GM23338 (cell line): ENCODE measurements around the gene HOXD9. TPM values are rescaled to one million over a fixed set of nuclear protein-coding genes. Genes with fewer than 3 reads are reported as not detected.

ENCODE experiments used
- ATAC-seq: fragments of 200-7000 bp; cut with Tn5 transposase; 3 replicates; pipeline ENCODE4 v1.9.1; 2020
- DNase-seq: peaks from one replicate; pipeline ENCODE4 v3.0.0-alpha.2; 2015; ENCODE audit warnings: low spot score
- H2AFZ ChIP-seq: fragments of 200-600 bp; sonication (generic); 2 replicates; pipeline ENCODE4 v1.8.0; 2016; ENCODE audit warnings: antibody characterized with exemption, mild to moderate bottlenecking, moderate library complexity
- H3F3A ChIP-seq: fragments of 200-600 bp; sonication (generic); replicated peaks from 2 replicates; pipeline ENCODE4 v1.8.0; 2017; ENCODE audit warnings: antibody characterized with exemption, mixed run types, low read depth
- H3K27ac ChIP-seq: fragments of 200-600 bp; sonication (generic); 2 replicates; pipeline ENCODE4 v1.6.1; 2016; ENCODE audit warnings: low read depth
- H3K27me3 ChIP-seq: fragments of 200-600 bp; sonication (generic); 2 replicates; pipeline ENCODE4 v1.8.0; 2016; ENCODE audit warnings: mild to moderate bottlenecking, mixed run types, moderate library complexity; ENCODE audit not compliant: insufficient read depth
- H3K36me3 ChIP-seq: fragments of 200-600 bp; sonication (generic); 2 replicates; pipeline ENCODE4 v1.8.0; 2016; ENCODE audit warnings: mild to moderate bottlenecking; ENCODE audit not compliant: insufficient read depth
- H3K4me1 ChIP-seq: fragments of 200-600 bp; sonication (generic); 2 replicates; pipeline ENCODE4 v1.8.0; 2016; ENCODE audit warnings: mild to moderate bottlenecking, moderate library complexity; ENCODE audit not compliant: insufficient read depth
- H3K4me2 ChIP-seq: fragments of 200-600 bp; sonication (generic); 2 replicates; pipeline ENCODE4 v1.7.1; 2017; ENCODE audit warnings: mixed run types
- H3K4me3 ChIP-seq: fragments of 200-600 bp; sonication (generic); 2 replicates; pipeline ENCODE4 v1.6.1; 2016; ENCODE audit warnings: mixed run types
- H3K79me2 ChIP-seq: fragments of 200-600 bp; sonication (generic); replicated peaks from 2 replicates; pipeline ENCODE4 v1.8.0; 2017; ENCODE audit warnings: mild to moderate bottlenecking; ENCODE audit not compliant: insufficient read depth
- H3K9me2 ChIP-seq: fragments of 200-600 bp; sonication (generic); 2 replicates; pipeline ENCODE4 v1.8.0; 2017; ENCODE audit not compliant: insufficient read depth
- H4K20me1 ChIP-seq: fragments of 200-600 bp; sonication (generic); replicated peaks from 2 replicates; pipeline ENCODE4 v1.8.0; 2017; ENCODE audit warnings: mild to moderate bottlenecking; ENCODE audit not compliant: insufficient read depth
- H3K27ac Mint-ChIP-seq: 2 replicates; pipeline ENCODE4 v1.8.0; 2020; ENCODE audit warnings: inconsistent platforms, mild to moderate bottlenecking, moderate library complexity, mixed read lengths
- H3K27me3 Mint-ChIP-seq: 3 replicates; pipeline ENCODE4 v1.8.0; 2022; ENCODE audit warnings: low read depth, mild to moderate bottlenecking, moderate library complexity, mixed read lengths, inconsistent platforms; ENCODE audit not compliant: insufficient read depth, poor library complexity
- H3K36me3 Mint-ChIP-seq: 3 replicates; pipeline ENCODE4 v1.8.0; 2021; ENCODE audit warnings: low read depth, mild to moderate bottlenecking, inconsistent platforms, moderate library complexity, mixed read lengths
- H3K4me1 Mint-ChIP-seq: 3 replicates; pipeline ENCODE4 v1.8.0; 2020; ENCODE audit warnings: mild to moderate bottlenecking, inconsistent platforms, mixed read lengths
- H3K4me3 Mint-ChIP-seq: 3 replicates; pipeline ENCODE4 v1.8.0; 2021; ENCODE audit warnings: moderate library complexity, mild to moderate bottlenecking, inconsistent platforms, mixed read lengths
- H3K9me3 Mint-ChIP-seq: 3 replicates; pipeline ENCODE4 v1.8.0; 2020; ENCODE audit warnings: moderate library complexity, mild to moderate bottlenecking, inconsistent platforms, mixed read lengths
- CREB1 ChIP-seq: fragments of 250-450 bp; sonication (Bioruptor Pico); IDR thresholded peaks from 2 replicates; pipeline ENCODE4 v1.5.0; 2020; ENCODE audit warnings: low read depth, mild to moderate bottlenecking, moderate library complexity
- EZH2 ChIP-seq: fragments of 200-600 bp; sonication (generic); IDR thresholded peaks from one replicate; pipeline ENCODE4 v1.8.0; 2017; ENCODE audit warnings: antibody characterized with exemption, mild to moderate bottlenecking, low read depth; ENCODE audit not compliant: unreplicated experiment
- EZH2phosphoT487 ChIP-seq: fragments of 200-600 bp; sonication (generic); IDR thresholded peaks from one replicate; pipeline ENCODE4 v1.8.1; 2018; ENCODE audit warnings: antibody characterized with exemption; ENCODE audit not compliant: unreplicated experiment
- JUNB ChIP-seq: IDR thresholded peaks from one replicate; pipeline ENCODE4 v1.6.1; 2016; ENCODE audit warnings: antibody characterized with exemption; ENCODE audit not compliant: unreplicated experiment
- NANOG ChIP-seq: IDR thresholded peaks from 2 replicates; pipeline ENCODE4 v1.6.1; 2016; ENCODE audit warnings: antibody characterized with exemption, borderline replicate concordance
- POLR2AphosphoS5 ChIP-seq: IDR thresholded peaks from 2 replicates; pipeline ENCODE4 v1.6.1; 2016; ENCODE audit warnings: antibody characterized with exemption, low read depth
- ZNF114 ChIP-seq: fragments of 250-450 bp; sonication (Bioruptor Pico); IDR thresholded peaks from 2 replicates; pipeline ENCODE4 v1.5.0; 2020; ENCODE audit warnings: mild to moderate bottlenecking, moderate library complexity
- ZNF331 ChIP-seq: fragments of 250-450 bp; sonication (Bioruptor Pico); IDR thresholded peaks from 2 replicates; pipeline ENCODE4 v1.5.0; 2020; ENCODE audit warnings: low read depth, mild to moderate bottlenecking, moderate library complexity
- polyA plus RNA-seq: library from polyadenylated mRNA; unstranded; fragments of >200 nt; fragmentation: Nextera tagmentation; extraction: Ambion mirVana; gene quantifications from 2 replicates; pipeline ENCODE4 v1.2.1, GENCODE V29; 2016
- total RNA-seq: library from RNA; depleted of rRNA; stranded (reverse); fragments of >200 nt; shearing (Covaris generic); gene quantifications from 2 replicates; pipeline ENCODE4 v1.2.3, GENCODE V29; 2014
- TF ChIP-seq, protein P1 (sequence below): fragments of 250-450 bp; sonication (Bioruptor Pico); IDR thresholded peaks from 2 replicates; pipeline ENCODE4 v1.5.0; 2020; ENCODE audit warnings: mild to moderate bottlenecking, moderate library complexity
- TF ChIP-seq, protein P2 (sequence below), 2 experiments: fragments of 200-600 bp in 1 of 2; sonication (generic) in 1 of 2; conservative IDR thresholded peaks; 2 replicates each; pipeline versions ENCODE4 v1.5.1 to v1.6.1; 2016 to 2017; ENCODE audit warnings: antibody characterized with exemption in 2 of 2, low read depth in 2 of 2, mild to moderate bottlenecking in 2 of 2, moderate library complexity in 1 of 2
- TF ChIP-seq, protein P3 (sequence below): IDR thresholded peaks from 2 replicates; pipeline ENCODE4 v1.6.1; 2016; ENCODE audit warnings: antibody characterized with exemption

The HOXD9 gene
- total and polyA plus RNA-seq, 2 experiments from 2014 or later, result not detected

DNA sequence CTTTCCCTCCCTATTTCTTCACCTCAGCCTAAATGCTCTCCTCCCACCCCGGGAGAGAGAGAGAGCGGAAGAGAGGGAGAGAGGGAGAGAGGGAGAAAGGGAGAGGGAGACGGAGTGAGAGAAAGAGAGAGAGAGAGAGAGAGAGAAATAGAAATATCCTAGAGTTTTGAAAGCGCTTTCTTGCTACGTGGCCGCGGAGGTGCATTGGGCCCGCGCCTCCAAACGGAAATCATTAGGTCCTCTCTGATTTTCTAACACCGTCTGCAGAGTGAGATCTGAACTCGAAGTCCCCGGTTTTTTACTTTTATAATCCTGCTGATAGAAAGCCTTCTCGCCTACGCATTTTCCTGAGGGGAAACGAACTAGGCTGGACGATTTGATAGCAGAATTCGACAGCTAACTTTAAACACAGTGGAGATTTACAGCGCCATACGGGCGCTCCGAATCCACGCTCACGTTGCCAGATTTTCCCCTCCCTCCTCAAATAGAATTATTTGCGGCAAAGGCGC, 37.9 kb upstream of the HOXD9 start:
- H3K4me1 ChIP-seq, result peaks cover 60% of the 10 kb centered on the region

GRCh38 chr2:176085120-176085788, 37.3 kb upstream of the HOXD9 start:
- ATAC-seq, result peak; percentile 1; the same call in 1 of the 3 replicates
- peaks cover 43% of the 10 kb centered on the region for H4K20me1 ChIP-seq
- peak overlapping the region; percentile 49 for H3K4me3 ChIP-seq
- H3K36me3 ChIP-seq, result no peaks in the 10 kb centered on the region
- DNase-seq, result peak; percentile 68
- Mint-ChIP-seq H3K27ac (no peak overlapping the region), H3K27me3 (peaks cover 100% of the 10 kb centered on the region), H3K36me3 (peaks cover 4% of the 10 kb centered on the region; the same call in 1 of the 3 replicates), H3K4me1 (peaks cover 38% of the 10 kb centered on the region), H3K4me3 (peak overlapping the region; percentile 57), H3K9me3 (peaks cover 11% of the 10 kb centered on the region; the same call in 2 of the 3 replicates)
- H3K4me1 ChIP-seq, result peaks cover 61% of the 10 kb centered on the region
- no peaks in the 10 kb centered on the region for H3K9me2 ChIP-seq
- no peaks in the 10 kb centered on the region for H3K79me2 ChIP-seq
- peak overlapping the region; percentile 81 for H3K4me2 ChIP-seq
- H3F3A ChIP-seq, result peaks cover 37% of the 10 kb centered on the region
- H3K27me3 ChIP-seq, result peaks cover 100% of the 10 kb centered on the region
- no peak overlapping the region for H2AFZ ChIP-seq
- H3K27ac ChIP-seq, result no peak overlapping the region
- TF ChIP-seq ZNF114 (no peak), NANOG (no peak), JUNB (no peak), EZH2phosphoT487 (peak; percentile 90), ZNF331 (no peak), EZH2 (peak; percentile 96), POLR2AphosphoS5 (no peak), CREB1 (CRISPR knock-in tag) (no peak)
- TF ChIP-seq, protein P1, sequence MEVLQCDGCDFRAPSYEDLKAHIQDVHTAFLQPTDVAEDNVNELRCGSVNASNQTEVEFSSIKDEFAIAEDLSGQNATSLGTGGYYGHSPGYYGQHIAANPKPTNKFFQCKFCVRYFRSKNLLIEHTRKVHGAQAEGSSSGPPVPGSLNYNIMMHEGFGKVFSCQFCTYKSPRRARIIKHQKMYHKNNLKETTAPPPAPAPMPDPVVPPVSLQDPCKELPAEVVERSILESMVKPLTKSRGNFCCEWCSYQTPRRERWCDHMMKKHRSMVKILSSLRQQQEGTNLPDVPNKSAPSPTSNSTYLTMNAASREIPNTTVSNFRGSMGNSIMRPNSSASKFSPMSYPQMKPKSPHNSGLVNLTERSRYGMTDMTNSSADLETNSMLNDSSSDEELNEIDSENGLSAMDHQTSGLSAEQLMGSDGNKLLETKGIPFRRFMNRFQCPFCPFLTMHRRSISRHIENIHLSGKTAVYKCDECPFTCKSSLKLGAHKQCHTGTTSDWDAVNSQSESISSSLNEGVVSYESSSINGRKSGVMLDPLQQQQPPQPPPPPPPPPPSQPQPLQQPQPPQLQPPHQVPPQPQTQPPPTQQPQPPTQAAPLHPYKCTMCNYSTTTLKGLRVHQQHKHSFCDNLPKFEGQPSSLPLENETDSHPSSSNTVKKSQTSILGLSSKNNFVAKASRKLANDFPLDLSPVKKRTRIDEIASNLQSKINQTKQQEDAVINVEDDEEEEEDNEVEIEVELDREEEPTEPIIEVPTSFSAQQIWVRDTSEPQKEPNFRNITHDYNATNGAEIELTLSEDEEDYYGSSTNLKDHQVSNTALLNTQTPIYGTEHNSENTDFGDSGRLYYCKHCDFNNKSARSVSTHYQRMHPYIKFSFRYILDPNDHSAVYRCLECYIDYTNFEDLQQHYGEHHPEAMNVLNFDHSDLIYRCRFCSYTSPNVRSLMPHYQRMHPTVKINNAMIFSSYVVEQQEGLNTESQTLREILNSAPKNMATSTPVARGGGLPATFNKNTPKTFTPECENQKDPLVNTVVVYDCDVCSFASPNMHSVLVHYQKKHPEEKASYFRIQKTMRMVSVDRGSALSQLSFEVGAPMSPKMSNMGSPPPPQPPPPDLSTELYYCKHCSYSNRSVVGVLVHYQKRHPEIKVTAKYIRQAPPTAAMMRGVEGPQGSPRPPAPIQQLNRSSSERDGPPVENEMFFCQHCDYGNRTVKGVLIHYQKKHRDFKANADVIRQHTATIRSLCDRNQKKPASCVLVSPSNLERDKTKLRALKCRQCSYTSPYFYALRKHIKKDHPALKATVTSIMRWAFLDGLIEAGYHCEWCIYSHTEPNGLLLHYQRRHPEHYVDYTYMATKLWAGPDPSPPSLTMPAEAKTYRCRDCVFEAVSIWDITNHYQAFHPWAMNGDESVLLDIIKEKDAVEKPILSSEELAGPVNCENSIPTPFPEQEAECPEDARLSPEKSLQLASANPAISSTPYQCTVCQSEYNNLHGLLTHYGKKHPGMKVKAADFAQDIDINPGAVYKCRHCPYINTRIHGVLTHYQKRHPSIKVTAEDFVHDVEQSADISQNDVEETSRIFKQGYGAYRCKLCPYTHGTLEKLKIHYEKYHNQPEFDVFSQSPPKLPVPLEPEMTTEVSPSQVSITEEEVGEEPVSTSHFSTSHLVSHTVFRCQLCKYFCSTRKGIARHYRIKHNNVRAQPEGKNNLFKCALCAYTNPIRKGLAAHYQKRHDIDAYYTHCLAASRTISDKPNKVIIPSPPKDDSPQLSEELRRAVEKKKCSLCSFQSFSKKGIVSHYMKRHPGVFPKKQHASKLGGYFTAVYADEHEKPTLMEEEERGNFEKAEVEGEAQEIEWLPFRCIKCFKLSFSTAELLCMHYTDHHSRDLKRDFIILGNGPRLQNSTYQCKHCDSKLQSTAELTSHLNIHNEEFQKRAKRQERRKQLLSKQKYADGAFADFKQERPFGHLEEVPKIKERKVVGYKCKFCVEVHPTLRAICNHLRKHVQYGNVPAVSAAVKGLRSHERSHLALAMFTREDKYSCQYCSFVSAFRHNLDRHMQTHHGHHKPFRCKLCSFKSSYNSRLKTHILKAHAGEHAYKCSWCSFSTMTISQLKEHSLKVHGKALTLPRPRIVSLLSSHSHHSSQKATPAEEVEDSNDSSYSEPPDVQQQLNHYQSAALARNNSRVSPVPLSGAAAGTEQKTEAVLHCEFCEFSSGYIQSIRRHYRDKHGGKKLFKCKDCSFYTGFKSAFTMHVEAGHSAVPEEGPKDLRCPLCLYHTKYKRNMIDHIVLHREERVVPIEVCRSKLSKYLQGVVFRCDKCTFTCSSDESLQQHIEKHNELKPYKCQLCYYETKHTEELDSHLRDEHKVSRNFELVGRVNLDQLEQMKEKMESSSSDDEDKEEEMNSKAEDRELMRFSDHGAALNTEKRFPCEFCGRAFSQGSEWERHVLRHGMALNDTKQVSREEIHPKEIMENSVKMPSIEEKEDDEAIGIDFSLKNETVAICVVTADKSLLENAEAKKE (CRISPR knock-in tag), result no peak
- TF ChIP-seq, protein P2, sequence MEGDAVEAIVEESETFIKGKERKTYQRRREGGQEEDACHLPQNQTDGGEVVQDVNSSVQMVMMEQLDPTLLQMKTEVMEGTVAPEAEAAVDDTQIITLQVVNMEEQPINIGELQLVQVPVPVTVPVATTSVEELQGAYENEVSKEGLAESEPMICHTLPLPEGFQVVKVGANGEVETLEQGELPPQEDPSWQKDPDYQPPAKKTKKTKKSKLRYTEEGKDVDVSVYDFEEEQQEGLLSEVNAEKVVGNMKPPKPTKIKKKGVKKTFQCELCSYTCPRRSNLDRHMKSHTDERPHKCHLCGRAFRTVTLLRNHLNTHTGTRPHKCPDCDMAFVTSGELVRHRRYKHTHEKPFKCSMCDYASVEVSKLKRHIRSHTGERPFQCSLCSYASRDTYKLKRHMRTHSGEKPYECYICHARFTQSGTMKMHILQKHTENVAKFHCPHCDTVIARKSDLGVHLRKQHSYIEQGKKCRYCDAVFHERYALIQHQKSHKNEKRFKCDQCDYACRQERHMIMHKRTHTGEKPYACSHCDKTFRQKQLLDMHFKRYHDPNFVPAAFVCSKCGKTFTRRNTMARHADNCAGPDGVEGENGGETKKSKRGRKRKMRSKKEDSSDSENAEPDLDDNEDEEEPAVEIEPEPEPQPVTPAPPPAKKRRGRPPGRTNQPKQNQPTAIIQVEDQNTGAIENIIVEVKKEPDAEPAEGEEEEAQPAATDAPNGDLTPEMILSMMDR (conservative IDR thresholded peaks at IDR 0.05; ENCODE audit: low read depth in 2 of 2), result no peak
- TF ChIP-seq, protein P3, sequence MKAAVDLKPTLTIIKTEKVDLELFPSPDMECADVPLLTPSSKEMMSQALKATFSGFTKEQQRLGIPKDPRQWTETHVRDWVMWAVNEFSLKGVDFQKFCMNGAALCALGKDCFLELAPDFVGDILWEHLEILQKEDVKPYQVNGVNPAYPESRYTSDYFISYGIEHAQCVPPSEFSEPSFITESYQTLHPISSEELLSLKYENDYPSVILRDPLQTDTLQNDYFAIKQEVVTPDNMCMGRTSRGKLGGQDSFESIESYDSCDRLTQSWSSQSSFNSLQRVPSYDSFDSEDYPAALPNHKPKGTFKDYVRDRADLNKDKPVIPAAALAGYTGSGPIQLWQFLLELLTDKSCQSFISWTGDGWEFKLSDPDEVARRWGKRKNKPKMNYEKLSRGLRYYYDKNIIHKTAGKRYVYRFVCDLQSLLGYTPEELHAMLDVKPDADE, result no peak

More for the DNA sequence above, 37.9 kb upstream of the HOXD9 start:
- peaks cover 32% of the 10 kb centered on the region for H3F3A ChIP-seq
- H3K27ac Mint-ChIP-seq, result no peak overlapping the region
- H3K27ac ChIP-seq, result no peak overlapping the region
- DNase-seq, result peak; percentile 50
- no peaks in the 10 kb centered on the region for H3K36me3 ChIP-seq
- ATAC-seq, result no peak
- H3K27me3 ChIP-seq, result peaks cover 98% of the 10 kb centered on the region
- H3K4me3 ChIP-seq, result peak overlapping the region; percentile 49
- TF ChIP-seq ZNF114 (no peak), EZH2 (peak; percentile 88), EZH2phosphoT487 (peak; percentile 47)
- H3K4me1 Mint-ChIP-seq, result peaks cover 38% of the 10 kb centered on the region
- H3K9me3 Mint-ChIP-seq, result peaks cover 11% of the 10 kb centered on the region; the same call in 2 of the 3 replicates
- peaks cover 37% of the 10 kb centered on the region for H4K20me1 ChIP-seq
- H2AFZ ChIP-seq, result no peak overlapping the region
- H3K4me3 Mint-ChIP-seq, result peak overlapping the region; percentile 29; the same call in 2 of the 3 replicates
- H3K4me2 ChIP-seq, result peak overlapping the region; percentile 81; the same call in 1 of the 2 replicates
- no peaks in the 10 kb centered on the region for H3K79me2 ChIP-seq
- peaks cover 4% of the 10 kb centered on the region; the same call in 1 of the 3 replicates for H3K36me3 Mint-ChIP-seq
- no peaks in the 10 kb centered on the region for H3K9me2 ChIP-seq
- H3K27me3 Mint-ChIP-seq, result peaks cover 97% of the 10 kb centered on the region
